GM19468 (cell line): ENCODE results near the gene MS4A1.
"Not testable (repeated sequence)": the region's sequence is repeated elsewhere in the genome, so short reads cannot be mapped to it uniquely, and the experiment has no call there.

Experiments
- ATAC-seq: cut with Tn5 transposase; IDR thresholded peaks from one replicate; pipeline ENCODE4 v1.9.1; 2021; ENCODE audit warnings: mild to moderate bottlenecking, moderate library complexity, moderate number of reproducible peaks; ENCODE audit not compliant: unreplicated experiment; ENCODE audit errors: extremely low read depth

MS4A1 gene

GRCh38 chr11:60455531-60456042 lies at the start of gene MS4A1:
Gene MS4A1, plus strand, starts transcription at chr11:60455847. Its CDS starts 6,528 bp downstream, at chr11:60462375.
- ATAC-seq: peak; percentile 88

GRCh38 chr11:60420015-60420414 lies 35.6 kb upstream of the MS4A1 start:
- no peak for ATAC-seq

GRCh38 chr11:60422609-60423008 lies 33.0 kb upstream of the MS4A1 start:
- ATAC-seq: no peak

GRCh38 chr11:60428517-60428916 lies 27.1 kb upstream of the MS4A1 start:
- ATAC-seq: no peak

GRCh38 chr11:60429272-60429671 lies 26.4 kb upstream of the MS4A1 start, which contains the start of gene MS4A5:
Gene MS4A5, plus strand, starts transcription at chr11:60429572. Its CDS starts 103 bp downstream, at chr11:60429675.
- no peak for ATAC-seq

- ATAC-seq: no peak
Observed at GRCh38 chr11:60431251-60431650, 24.4 kb upstream of the MS4A1 start.

- no peak for ATAC-seq
Observed at GRCh38 chr11:60433401-60433800, 22.2 kb upstream of the MS4A1 start.

- no peak for ATAC-seq
Observed at GRCh38 chr11:60447070-60447469, 8.6 kb upstream of the MS4A1 start.

- no peak for ATAC-seq
Observed at GRCh38 chr11:60447846-60448245, 7.8 kb upstream of the MS4A1 start.

GRCh38 chr11:60451185-60451584 lies 4.5 kb upstream of the MS4A1 start:
- ATAC-seq: not testable (repeated sequence)

- no peak for ATAC-seq
Observed at GRCh38 chr11:60454212-60454611, 1.4 kb upstream of the MS4A1 start.

GRCh38 chr11:60457576-60457975 lies 1.9 kb downstream of the MS4A1 start:
- ATAC-seq: no peak

- no peak for ATAC-seq
Observed at GRCh38 chr11:60459345-60459744, 3.7 kb downstream of the MS4A1 start.

- ATAC-seq: no peak
Observed at GRCh38 chr11:60468829-60469228, 13.2 kb downstream of the MS4A1 start.

GRCh38 chr11:60469723-60470122 lies 14.1 kb downstream of the MS4A1 start:
- ATAC-seq: no peak

GRCh38 chr11:60477035-60477445 lies 21.4 kb downstream of the MS4A1 start:
- ATAC-seq: no peak

- no peak for ATAC-seq
Observed at GRCh38 chr11:60482361-60482760, 26.7 kb downstream of the MS4A1 start.

GRCh38 chr11:60485987-60486386 lies 30.3 kb downstream of the MS4A1 start:
- ATAC-seq: peak; percentile 83

- ATAC-seq: no peak
Observed at GRCh38 chr11:60492488-60493009, 36.9 kb downstream of the MS4A1 start, which contains the start of gene MS4A12. Gene MS4A12, plus strand, starts transcription at chr11:60492778. Its CDS starts 4,541 bp downstream, at chr11:60497319.

GRCh38 chr11:60493454-60493853 lies 37.8 kb downstream of the MS4A1 start:
- ATAC-seq: no peak

GRCh38 chr11:60498399-60498798 lies 42.8 kb downstream of the MS4A1 start:
- no peak for ATAC-seq

- ATAC-seq: no peak
Observed at GRCh38 chr11:60498853-60499252, 43.2 kb downstream of the MS4A1 start.
